H9 (cell line): ENCODE measurements around the gene DQX1. TPM values are rescaled to one million over a fixed set of nuclear protein-coding genes. Genes with fewer than 3 reads are reported as not detected.

Experiments used
- DNase-seq: peaks from one replicate; pipeline ENCODE4 v3.0.0-alpha.2; 2017
- H2AFZ ChIP-seq: one replicate; pipeline ENCODE4 v1.6.1; 2013; ENCODE audit warnings: mild to moderate bottlenecking, low read length, control low read depth, moderate library complexity
- H2AK5ac ChIP-seq: 2 replicates; pipeline ENCODE4 v1.6.1; 2013; ENCODE audit warnings: low read length, control low read depth, mixed read lengths; ENCODE audit not compliant: insufficient read length
- H2BK120ac ChIP-seq: one replicate; pipeline ENCODE4 v1.6.1; 2013; ENCODE audit warnings: low read depth, mild to moderate bottlenecking, low read length, control low read depth, inconsistent platforms; ENCODE audit not compliant: poor library complexity, severe bottlenecking
- H2BK12ac ChIP-seq: 2 replicates; pipeline ENCODE4 v1.6.1; 2013; ENCODE audit warnings: low read length, control low read depth, mixed read lengths, low read depth; ENCODE audit not compliant: insufficient read length
- H2BK15ac ChIP-seq: 2 replicates; pipeline ENCODE4 v1.6.1; 2013; ENCODE audit warnings: low read depth, low read length, control low read depth
- H2BK20ac ChIP-seq: one replicate; pipeline ENCODE4 v1.6.1; 2013; ENCODE audit warnings: low read depth, mild to moderate bottlenecking, low read length, control low read depth, inconsistent platforms; ENCODE audit not compliant: poor library complexity, severe bottlenecking
- H2BK5ac ChIP-seq: 2 replicates; pipeline ENCODE4 v1.6.1; 2013; ENCODE audit warnings: low read length, control low read depth, mixed read lengths; ENCODE audit not compliant: insufficient read length
- H3K14ac ChIP-seq: 2 replicates; pipeline ENCODE4 v1.6.1; 2013; ENCODE audit warnings: low read length, control low read depth; ENCODE audit not compliant: insufficient read depth
- H3K18ac ChIP-seq: 2 replicates; pipeline ENCODE4 v1.6.1; 2013; ENCODE audit warnings: low read depth, mild to moderate bottlenecking, mixed read lengths, low read length, control low read depth; ENCODE audit not compliant: insufficient read length
- H3K23ac ChIP-seq: 2 replicates; pipeline ENCODE4 v1.6.1; 2013; ENCODE audit warnings: low read length, control low read depth, mixed read lengths, low read depth; ENCODE audit not compliant: insufficient read length
- H3K23me2 ChIP-seq: 2 replicates; pipeline ENCODE4 v1.6.1; 2013; ENCODE audit warnings: low read depth, mild to moderate bottlenecking, mixed read lengths, low read length, control low read depth; ENCODE audit not compliant: insufficient read length, poor library complexity, severe bottlenecking
- H3K27ac ChIP-seq: 2 replicates; pipeline ENCODE4 v1.5.1; 2013; ENCODE audit warnings: low read length, control low read depth, mixed read lengths, low read depth; ENCODE audit not compliant: insufficient read length
- H3K27me3 ChIP-seq: 2 replicates; pipeline ENCODE4 v1.6.1; 2013; ENCODE audit warnings: low read length, control low read depth, inconsistent platforms; ENCODE audit not compliant: insufficient read depth
- H3K4ac ChIP-seq: 2 replicates; pipeline ENCODE4 v1.6.1; 2013; ENCODE audit warnings: low read depth, mild to moderate bottlenecking, control low read depth, inconsistent platforms, low read length, moderate library complexity
- H3K4me1 ChIP-seq: 2 replicates; pipeline ENCODE4 v1.6.1; 2013; ENCODE audit warnings: low read length, control low read depth, inconsistent platforms; ENCODE audit not compliant: insufficient read depth
- H3K4me2 ChIP-seq: 2 replicates; pipeline ENCODE4 v1.6.1; 2013; ENCODE audit warnings: low read length, control low read depth, mixed read lengths; ENCODE audit not compliant: insufficient read length, insufficient read depth
- H3K56ac ChIP-seq: 2 replicates; pipeline ENCODE4 v1.6.1; 2013; ENCODE audit warnings: low read depth, mild to moderate bottlenecking, mixed read lengths, low read length, control low read depth; ENCODE audit not compliant: insufficient read length
- H3K79me1 ChIP-seq: 2 replicates; pipeline ENCODE4 v1.6.1; 2013; ENCODE audit warnings: low read depth, mild to moderate bottlenecking, moderate library complexity, low read length, control low read depth, inconsistent platforms; ENCODE audit not compliant: insufficient read depth, poor library complexity, severe bottlenecking
- H3K79me2 ChIP-seq: 2 replicates; pipeline ENCODE4 v1.6.1; 2013; ENCODE audit warnings: low read length, control low read depth, inconsistent platforms; ENCODE audit not compliant: insufficient read depth
- H3K9ac ChIP-seq: 2 replicates; pipeline ENCODE4 v1.6.1; 2013; ENCODE audit warnings: low read length, control low read depth, mixed read lengths; ENCODE audit not compliant: insufficient read length; ENCODE audit errors: extremely low read depth
- H3K9me3 ChIP-seq: one replicate; pipeline ENCODE4 v1.6.1; 2013; ENCODE audit warnings: low read depth, low read length, inconsistent platforms; ENCODE audit not compliant: control insufficient read depth
- H3T11ph ChIP-seq: one replicate; pipeline ENCODE4 v1.6.1; 2013; ENCODE audit warnings: mild to moderate bottlenecking, low read length, control low read depth, inconsistent platforms
- H4K20me1 ChIP-seq: one replicate; pipeline ENCODE4 v1.6.1; 2013; ENCODE audit not compliant: control insufficient read depth, insufficient read length, insufficient read depth
- H4K5ac ChIP-seq: 2 replicates; pipeline ENCODE4 v1.6.1; 2013; ENCODE audit warnings: low read depth, mild to moderate bottlenecking, mixed read lengths, low read length, control low read depth; ENCODE audit not compliant: insufficient read length
- H4K8ac ChIP-seq: replicated peaks from 2 replicates; pipeline ENCODE4 v1.6.1; 2013; ENCODE audit warnings: low read length, control low read depth, mixed read lengths, low read depth; ENCODE audit not compliant: insufficient read length
- H4K91ac ChIP-seq: 2 replicates; pipeline ENCODE4 v1.6.1; 2013; ENCODE audit warnings: low read depth, mild to moderate bottlenecking, moderate library complexity, mixed read lengths, low read length, control low read depth; ENCODE audit not compliant: insufficient read length
- H3K27ac Mint-ChIP-seq, 3 experiments: 2 replicates in 2 of 3; 3 replicates in 1 of 3; pipeline ENCODE4 v1.8.0; 2020 to 2021; ENCODE audit warnings: mixed read lengths in 3 of 3, mild to moderate bottlenecking in 1 of 3, moderate library complexity in 1 of 3
- H3K27me3 Mint-ChIP-seq: 2 replicates; pipeline ENCODE4 v1.8.0; 2021; ENCODE audit warnings: low read depth, mild to moderate bottlenecking, moderate library complexity, mixed read lengths
- H3K36me3 Mint-ChIP-seq, 3 experiments: 2 replicates in 2 of 3; 3 replicates in 1 of 3; pipeline ENCODE4 v1.8.0; 2020 to 2021; ENCODE audit warnings: low read depth in 3 of 3, mixed read lengths in 3 of 3; ENCODE audit not compliant: insufficient read depth in 1 of 3
- H3K4me1 Mint-ChIP-seq, 2 experiments: 2 replicates each; pipeline ENCODE4 v1.8.0; 2020; ENCODE audit warnings: mixed read lengths in 2 of 2
- H3K4me3 Mint-ChIP-seq, 2 experiments: 2 replicates in 1 of 2; 3 replicates in 1 of 2; pipeline ENCODE4 v1.8.0; 2020 to 2021; ENCODE audit warnings: mild to moderate bottlenecking in 2 of 2, mixed read lengths in 2 of 2, moderate library complexity in 1 of 2
- H3K9me3 Mint-ChIP-seq, 2 experiments: 2 replicates in 1 of 2; 3 replicates in 1 of 2; pipeline ENCODE4 v1.8.0; 2020; ENCODE audit warnings: mild to moderate bottlenecking in 2 of 2, mixed read lengths in 2 of 2, moderate library complexity in 1 of 2
- WGBS: extraction: QIAGEN DNeasy Blood & Tissue Kit; methylation state at CpG from one replicate; pipeline ENCODE4 v1.1.7; 2013; ENCODE audit warnings: missing lambda C conversion rate, low lambda C conversion rate, mixed read lengths; ENCODE audit not compliant: insufficient read length; ENCODE audit errors: extremely low coverage; 5-methylcytosine and 5-hydroxymethylcytosine counted together
- total RNA-seq: library from RNA; stranded (reverse); gene quantifications from 2 replicates; pipeline ENCODE4 v1.2.1, GENCODE V29; 2021
- TF ChIP-seq, protein P1 (sequence below): fragments of 200-600 bp; sonication (generic); conservative IDR thresholded peaks from 3 replicates; pipeline ENCODE4 v1.8.0; 2021; ENCODE audit warnings: antibody characterized with exemption, mild to moderate bottlenecking

The DQX1 gene
- total RNA-seq, 1 experiment from 2014 or later = 0.98 TPM

GRCh38 chr2:74540291-74540690 lies 14.3 kb upstream of the DQX1 start:
- Histone ChIP-seq H3T11ph (no peak overlapping the region), H2BK15ac (no peak overlapping the region), H2AFZ (no peak overlapping the region), H2BK12ac (no peak overlapping the region), H3K4ac (no peak overlapping the region), H3K9me3 (no peaks in the 10 kb centered on the region), H4K8ac (no peak overlapping the region), H3K9ac (no peak overlapping the region), H3K4me1 (no peaks in the 10 kb centered on the region), H3K14ac (no peak overlapping the region), H2AK5ac (no peak overlapping the region), H2BK5ac (no peak overlapping the region), H3K18ac (no peak overlapping the region), H3K27me3 (no peaks in the 10 kb centered on the region), H3K27ac (no peak overlapping the region), H4K5ac (no peak overlapping the region), H3K4me2 (no peak overlapping the region), H2BK20ac (no peak overlapping the region), H2BK120ac (no peak overlapping the region), H4K91ac (no peak overlapping the region), H3K23me2 (no peaks in the 10 kb centered on the region), H3K79me2 (no peaks in the 10 kb centered on the region), H3K23ac (no peak overlapping the region), H4K20me1 (no peaks in the 10 kb centered on the region), H3K56ac (no peak overlapping the region), H3K79me1 (no peaks in the 10 kb centered on the region)
- no peaks in the 10 kb centered on the region for H3K9me3 Mint-ChIP-seq
- DNase-seq = no peak
- no peak overlapping the region for H3K4me3 Mint-ChIP-seq
- TF ChIP-seq, protein P1, sequence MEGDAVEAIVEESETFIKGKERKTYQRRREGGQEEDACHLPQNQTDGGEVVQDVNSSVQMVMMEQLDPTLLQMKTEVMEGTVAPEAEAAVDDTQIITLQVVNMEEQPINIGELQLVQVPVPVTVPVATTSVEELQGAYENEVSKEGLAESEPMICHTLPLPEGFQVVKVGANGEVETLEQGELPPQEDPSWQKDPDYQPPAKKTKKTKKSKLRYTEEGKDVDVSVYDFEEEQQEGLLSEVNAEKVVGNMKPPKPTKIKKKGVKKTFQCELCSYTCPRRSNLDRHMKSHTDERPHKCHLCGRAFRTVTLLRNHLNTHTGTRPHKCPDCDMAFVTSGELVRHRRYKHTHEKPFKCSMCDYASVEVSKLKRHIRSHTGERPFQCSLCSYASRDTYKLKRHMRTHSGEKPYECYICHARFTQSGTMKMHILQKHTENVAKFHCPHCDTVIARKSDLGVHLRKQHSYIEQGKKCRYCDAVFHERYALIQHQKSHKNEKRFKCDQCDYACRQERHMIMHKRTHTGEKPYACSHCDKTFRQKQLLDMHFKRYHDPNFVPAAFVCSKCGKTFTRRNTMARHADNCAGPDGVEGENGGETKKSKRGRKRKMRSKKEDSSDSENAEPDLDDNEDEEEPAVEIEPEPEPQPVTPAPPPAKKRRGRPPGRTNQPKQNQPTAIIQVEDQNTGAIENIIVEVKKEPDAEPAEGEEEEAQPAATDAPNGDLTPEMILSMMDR = no peak
- H3K4me1 Mint-ChIP-seq = peaks cover 3 to 9% of the 10 kb centered on the region in 2 experiments; a peak in 1 of 4 replicates
- H3K36me3 Mint-ChIP-seq = peaks cover 0 to 5% (median 3%) of the 10 kb centered on the region in 3 experiments; a peak in 3 of 7 replicates
- WGBS = no CpG with 5 or more reads among the region's 5 CpGs
- H3K27ac Mint-ChIP-seq = no peak overlapping the region
- no peaks in the 10 kb centered on the region for H3K27me3 Mint-ChIP-seq
